SK-N-SH (cell line): Measurements from ENCODE around the gene TAPBP. TPM values are rescaled to one million over a fixed set of nuclear protein-coding genes. Genes with fewer than 3 reads are reported as not detected.
A peak's percentile ranks its signal among the peaks of the same experiment; 100 is the strongest.

Source experiments
- CTCF ChIA-PET: fragments of 300-600, 350-600 bp; formaldehyde crosslinking; extraction: SDS; loops from one replicate; lab custom pipeline; 2021; lab: Yijun Ruan, JAX
- POLR2A ChIA-PET: fragments of 350-600 bp; sonication (Branson Sonifier 250); formaldehyde crosslinking; extraction: SDS; loops from one replicate; lab custom pipeline; 2020; ENCODE audit warnings: antibody characterized with exemption, inconsistent platforms; lab: Yijun Ruan, JAX
- DNase-seq: peaks from one replicate; pipeline ENCODE4 v3.0.0; 2012
- H2AFZ ChIP-seq: fragments of 200-600 bp; sonication (generic); 2 replicates; pipeline ENCODE4 v1.8.1; 2016; ENCODE audit warnings: antibody characterized with exemption, mild to moderate bottlenecking, low read depth
- H3F3A ChIP-seq: fragments of 200-600 bp; sonication (generic); replicated peaks from 2 replicates; pipeline ENCODE3; 2016; ENCODE audit warnings: antibody characterized with exemption, mild to moderate bottlenecking; ENCODE audit not compliant: insufficient read depth
- H3K27ac ChIP-seq, 2 experiments: fragments of 200-500 bp in 1 of 2; fragments of 200-600 bp in 1 of 2; sonication (Bioruptor generic) in 1 of 2; sonication (generic), shearing (Covaris generic) in 1 of 2; 2 replicates each; pipeline versions ENCODE4 v1.5.1 to v1.6.1; 2014 to 2016; ENCODE audit warnings: low read depth in 2 of 2, inconsistent platforms in 1 of 2, low read length in 1 of 2, mild to moderate bottlenecking in 1 of 2, mixed read lengths in 1 of 2
- H3K27me3 ChIP-seq: fragments of 200-600 bp; sonication (generic), shearing (Covaris generic); 2 replicates; pipeline ENCODE4 v1.6.1; 2016; ENCODE audit warnings: mixed run types; ENCODE audit not compliant: insufficient read depth
- H3K36me3 ChIP-seq, 2 experiments: fragments of 200-500 bp in 1 of 2; fragments of 200-600 bp in 1 of 2; sonication (Bioruptor generic) in 1 of 2; sonication (generic) in 1 of 2; replicated peaks in 1 of 2; 2 replicates each; pipeline versions ENCODE3 to v1.5.1; 2014 to 2016; ENCODE audit warnings: low read length in 1 of 2, mild to moderate bottlenecking in 1 of 2; ENCODE audit not compliant: insufficient read depth in 2 of 2, control insufficient read depth in 1 of 2
- H3K4me1 ChIP-seq, 2 experiments: fragments of 200-500 bp in 1 of 2; fragments of 200-600 bp in 1 of 2; sonication (Bioruptor generic) in 1 of 2; sonication (generic), shearing (Covaris generic) in 1 of 2; 2 replicates each; pipeline versions ENCODE4 v1.5.1 to v1.6.1; 2014 to 2016; ENCODE audit warnings: low read depth in 1 of 2, low read length in 1 of 2, mixed run types in 1 of 2; ENCODE audit not compliant: insufficient read depth in 2 of 2, control insufficient read depth in 1 of 2
- H3K4me2 ChIP-seq: fragments of 200-600 bp; sonication (generic), shearing (Covaris generic); 2 replicates; pipeline ENCODE4 v1.6.1; 2017; ENCODE audit warnings: mixed run types
- H3K4me3 ChIP-seq, 2 experiments: fragments of 200-500 bp in 1 of 2; fragments of 200-600 bp in 1 of 2; sonication (Bioruptor generic) in 1 of 2; sonication (generic), shearing (Covaris generic) in 1 of 2; 2 replicates each; pipeline versions ENCODE4 v1.5.1 to v1.8.1; 2014 to 2016; ENCODE audit warnings: low read depth in 2 of 2, inconsistent platforms in 1 of 2, low read length in 1 of 2, mild to moderate bottlenecking in 1 of 2, mixed read lengths in 1 of 2, moderate library complexity in 1 of 2
- H3K79me2 ChIP-seq: fragments of 200-600 bp; sonication (generic); 2 replicates; pipeline ENCODE4 v1.8.1; 2017; ENCODE audit warnings: mild to moderate bottlenecking; ENCODE audit not compliant: insufficient read depth
- H3K9ac ChIP-seq: fragments of 200-600 bp; sonication (generic); 2 replicates; pipeline ENCODE4 v1.6.1; 2017; ENCODE audit warnings: mixed run types
- H3K9me2 ChIP-seq: fragments of 200-600 bp; sonication (generic); 2 replicates; pipeline ENCODE4 v1.6.1; 2017; ENCODE audit warnings: mixed run types
- H3K9me3 ChIP-seq: fragments of 200-600 bp; sonication (generic); 2 replicates; pipeline ENCODE4 v1.6.1; 2017; ENCODE audit warnings: mixed run types, mild to moderate bottlenecking, moderate library complexity
- H4K20me1 ChIP-seq: fragments of 200-600 bp; sonication (generic); 2 replicates; pipeline ENCODE4 v1.6.1; 2017; ENCODE audit warnings: mild to moderate bottlenecking, mixed run types; ENCODE audit not compliant: insufficient read depth
- CHD2 ChIP-seq: fragments of 150-350 bp; IDR thresholded peaks from 2 replicates; pipeline ENCODE4 v1.6.1; 2018; ENCODE audit warnings: low read length; ENCODE audit not compliant: partially characterized antibody
- ELF1 ChIP-seq: IDR thresholded peaks from 2 replicates; pipeline ENCODE4 v1.4.0; 2012
- FOSL2 ChIP-seq: IDR thresholded peaks from 2 replicates; pipeline ENCODE4 v1.4.0; 2012; ENCODE audit warnings: low read depth, mild to moderate bottlenecking, moderate library complexity, borderline replicate concordance
- FOXJ3 ChIP-seq: sonication (generic); formaldehyde crosslinking; IDR thresholded peaks from 2 replicates; pipeline ENCODE4 v1.5.1; 2020; ENCODE audit warnings: mild to moderate bottlenecking, missing genetic modification reagents
- FOXM1 ChIP-seq: IDR thresholded peaks from 2 replicates; pipeline ENCODE4 v1.4.0; 2012; ENCODE audit warnings: low read depth, mild to moderate bottlenecking
- GABPA ChIP-seq: IDR thresholded peaks from 2 replicates; pipeline ENCODE4 v1.4.0; 2012; ENCODE audit warnings: low read depth, mild to moderate bottlenecking
- MAX ChIP-seq: IDR thresholded peaks from 2 replicates; pipeline ENCODE4 v1.4.0; 2012; ENCODE audit warnings: low read depth
- MXI1 ChIP-seq: IDR thresholded peaks from 2 replicates; pipeline ENCODE4 v1.6.1; 2012; ENCODE audit warnings: mild to moderate bottlenecking, low read depth, low read length, improper control_type of control experiment
- NRF1 ChIP-seq: IDR thresholded peaks from 2 replicates; pipeline ENCODE4 v1.6.1; 2012; ENCODE audit warnings: low read depth, mild to moderate bottlenecking, low read length
- POLR2AphosphoS5 ChIP-seq: IDR thresholded peaks from 2 replicates; pipeline ENCODE4 v1.6.1; 2012; ENCODE audit warnings: low read depth, low read length
- RCOR1 ChIP-seq: fragments of 150-350 bp; IDR thresholded peaks from 2 replicates; pipeline ENCODE4 v1.6.1; 2017; ENCODE audit warnings: antibody characterized with exemption, low read length
- REST ChIP-seq: IDR thresholded peaks from 2 replicates; pipeline ENCODE4 v1.6.1; 2012; ENCODE audit warnings: mild to moderate bottlenecking, low read depth, low read length, moderate library complexity
- RXRA ChIP-seq: IDR thresholded peaks from 2 replicates; pipeline ENCODE4 v1.4.0; 2012; ENCODE audit warnings: low read depth, mild to moderate bottlenecking, borderline replicate concordance
- SIN3A ChIP-seq: IDR thresholded peaks from 2 replicates; pipeline ENCODE4 v1.6.1; 2012; ENCODE audit warnings: low read depth, mild to moderate bottlenecking, low read length, moderate library complexity, borderline replicate concordance
- TAF1 ChIP-seq: IDR thresholded peaks from 2 replicates; pipeline ENCODE4 v1.6.1; 2012; ENCODE audit warnings: low read depth, mild to moderate bottlenecking, low read length, moderate library complexity, borderline replicate concordance
- TCF12 ChIP-seq: IDR thresholded peaks from 2 replicates; pipeline ENCODE4 v1.4.0; 2012
- YY1 ChIP-seq: IDR thresholded peaks from 2 replicates; pipeline ENCODE4 v1.4.0; 2012; ENCODE audit warnings: low read depth, mild to moderate bottlenecking
- ZBTB33 ChIP-seq: IDR thresholded peaks from 2 replicates; pipeline ENCODE4 v1.4.0; 2012; ENCODE audit warnings: low read depth, borderline replicate concordance
- WGBS: methylation state at CpG from one replicate; pipeline ENCODE4 v1.1.6; 2017; ENCODE audit warnings: low lambda C conversion rate; 5-methylcytosine and 5-hydroxymethylcytosine counted together
- polyA plus RNA-seq, 3 experiments: library from polyadenylated mRNA; depleted of rRNA; stranded (reverse); fragments of >200 nt; gene quantifications; 2 replicates each; pipeline ENCODE4 v1.2.3, GENCODE V29; 2012

Gene TAPBP
- polyA plus RNA-seq, 1 of the 3 experiments (the other 2 are of a cell fraction) = 44.5 TPM

- Histone ChIP-seq H3F3A (peaks cover 6% of the 10 kb centered on the region), H2AFZ (peak within 1 kb of the TSS; percentile 55), H3K4me3 (peak within 1 kb of the TSS; percentile 78 to 96), H3K27ac (peak within 1 kb of the TSS; percentile 40 to 91; a peak in 3 of 4 replicates), H3K4me1 (peaks cover 5 to 23% of the 10 kb centered on the region in 2 experiments; a peak in 3 of 4 replicates), H3K9ac (peak within 1 kb of the TSS; percentile 80), H3K79me2 (peaks cover 56% of the 10 kb centered on the region), H3K9me2 (no peaks in the 10 kb centered on the region), H4K20me1 (0 out of 2 replicates have a peak, but pooled peaks cover 3% of the 10 kb centered on the region), H3K9me3 (no peaks in the 10 kb centered on the region), H3K4me2 (peak within 1 kb of the TSS; percentile 96), H3K27me3 (no peaks in the 10 kb centered on the region), H3K36me3 (peaks cover 34 to 62% of the 10 kb centered on the region in 2 experiments)
- CTCF ChIA-PET = interaction anchor here (1.1 to 4.4 kb wide), 5 partner anchors 10 to 137 kb away, joined by 3 to 49 read pairs (median 9); partner anchors contain the start of genes B3GALT4 and RGL2
- peak; percentile 98 for TF ChIP-seq GABPA
- TF ChIP-seq TAF1 = peak; percentile 57; the same call in 1 of the 2 replicates
- no peak for TF ChIP-seq NRF1
- peak; percentile 92 for TF ChIP-seq CHD2
- TF ChIP-seq MXI1 = peak; percentile 99
- no peak for TF ChIP-seq RCOR1
- no peak for TF ChIP-seq RXRA
- peak; percentile 98 for TF ChIP-seq MAX
- peak; percentile 78 for TF ChIP-seq POLR2AphosphoS5
- TF ChIP-seq SIN3A = peak; percentile 81
- TF ChIP-seq FOXM1 = no peak
- no peak for TF ChIP-seq FOXJ3 (CRISPR knock-in tag)
- peak; percentile 98 for TF ChIP-seq YY1
- TF ChIP-seq ELF1 = peak; percentile 93
- TF ChIP-seq TCF12 = 0 out of 2 replicates have a peak, but pooled peaks have one; percentile 30
- TF ChIP-seq ZBTB33 = peak; percentile 81; the same call in 1 of the 2 replicates
- no peak for TF ChIP-seq FOSL2
- 0 out of 2 replicates have a peak, but pooled peaks have one; percentile 14 for TF ChIP-seq REST
- DNase-seq = peak; percentile 88
- POLR2A ChIA-PET = interaction anchor here (1.7 to 3.6 kb wide), 6 partner anchors 8 to 317 kb away, joined by 4 to 58 read pairs (median 14); partner anchors contain the start of genes B3GALT4, RGL2, RPS18 and VPS52
- WGBS = 1% methylated on average over 41 of the region's 43 CpGs
These were observed 24.7 kb downstream of the TAPBP start, which contains the start of the genes PFDN6 and WDR46 for GRCh38 chr6:33288921-33289783. TSS of gene PFDN6 (plus strand) at chr6:33289601. CDS start at chr6:33289857, 256 bp downstream. TSS of gene WDR46 (minus strand) at chr6:33289239. CDS start at chr6:33289170, 69 bp downstream.
